HG03135 (cell line): ENCODE results near the gene MRPL33.

Source experiments
- ATAC-seq: cut with Tn5 transposase; IDR thresholded peaks from one replicate; pipeline ENCODE4 v1.9.1; 2021; ENCODE audit warnings: mild to moderate bottlenecking, moderate library complexity; ENCODE audit not compliant: unreplicated experiment

MRPL33 gene

DNA sequence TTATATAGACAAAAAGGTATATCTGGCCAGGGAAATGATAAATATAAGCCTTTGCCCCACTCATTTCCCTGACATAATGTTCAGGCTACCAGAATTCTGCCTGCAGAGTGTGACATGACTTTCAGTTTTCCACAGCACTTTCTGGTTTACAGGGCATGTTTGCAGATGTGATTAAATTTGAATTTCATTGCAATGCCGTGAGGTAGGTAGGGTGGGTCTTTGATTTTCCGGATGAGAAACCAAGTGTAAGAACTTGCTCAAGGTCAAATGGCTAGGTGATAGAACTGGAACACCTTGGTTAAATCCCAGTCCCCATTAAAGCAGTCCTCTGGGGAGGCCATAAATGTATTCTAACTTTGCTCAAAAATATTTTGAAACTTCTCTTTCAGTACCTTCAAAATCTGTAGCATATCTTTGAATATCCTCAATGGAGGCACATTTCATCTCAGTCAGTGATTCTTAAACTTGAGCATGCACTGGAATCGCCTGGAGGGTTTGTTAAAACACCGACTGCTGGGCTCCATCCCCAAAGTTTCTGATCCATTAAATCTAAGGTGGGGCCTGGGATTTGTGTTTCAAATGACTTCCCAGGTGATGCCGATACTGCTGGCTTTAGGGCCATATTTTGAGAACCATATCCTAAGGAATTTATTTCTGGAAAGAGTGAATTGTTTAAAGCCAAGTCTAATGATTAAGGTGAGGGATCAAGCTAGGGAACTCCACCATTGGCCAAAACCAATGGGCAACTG is 35.0 kb downstream of the MRPL33 start:
- ATAC-seq = no peak

DNA sequence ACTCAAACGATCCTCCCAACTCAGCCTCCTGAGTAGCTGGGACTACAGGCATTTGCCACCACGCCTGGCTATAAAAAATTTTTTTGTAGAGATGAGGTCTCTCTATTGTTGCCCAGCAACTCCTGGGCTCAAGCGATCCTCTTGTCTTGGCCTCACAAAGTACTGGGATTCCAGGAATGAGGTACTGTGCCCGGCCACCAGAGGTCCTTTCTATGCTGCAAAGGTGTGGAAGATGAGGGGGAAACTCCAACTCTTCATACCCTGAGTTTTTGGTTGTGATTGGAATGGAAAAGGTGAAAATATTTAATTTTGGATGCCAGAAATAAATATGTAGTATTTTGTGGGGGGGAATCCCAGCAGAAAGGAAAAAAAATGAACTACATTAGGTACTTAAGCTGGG is 36.0 kb downstream of the MRPL33 start:
- ATAC-seq = no peak

DNA sequence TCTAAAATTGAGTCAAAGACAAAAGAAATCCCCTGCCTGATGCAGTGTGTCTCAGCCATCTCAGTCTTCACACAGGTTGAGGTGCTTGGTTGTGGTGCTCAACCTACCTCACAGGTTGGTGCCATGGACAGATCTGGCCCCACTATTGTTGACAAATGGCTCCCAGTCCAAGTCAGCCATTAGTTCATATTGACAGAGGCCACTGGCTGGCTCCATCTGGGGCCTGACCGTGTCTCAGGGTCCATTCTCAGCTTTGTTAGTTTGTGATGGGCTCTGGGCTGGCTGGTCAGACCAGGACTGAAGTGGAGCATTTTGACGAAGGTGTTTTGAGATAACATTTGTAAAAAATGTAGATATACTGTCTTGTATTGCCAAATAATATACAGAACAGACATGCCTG is 36.9 kb downstream of the MRPL33 start:
- no peak for ATAC-seq

DNA sequence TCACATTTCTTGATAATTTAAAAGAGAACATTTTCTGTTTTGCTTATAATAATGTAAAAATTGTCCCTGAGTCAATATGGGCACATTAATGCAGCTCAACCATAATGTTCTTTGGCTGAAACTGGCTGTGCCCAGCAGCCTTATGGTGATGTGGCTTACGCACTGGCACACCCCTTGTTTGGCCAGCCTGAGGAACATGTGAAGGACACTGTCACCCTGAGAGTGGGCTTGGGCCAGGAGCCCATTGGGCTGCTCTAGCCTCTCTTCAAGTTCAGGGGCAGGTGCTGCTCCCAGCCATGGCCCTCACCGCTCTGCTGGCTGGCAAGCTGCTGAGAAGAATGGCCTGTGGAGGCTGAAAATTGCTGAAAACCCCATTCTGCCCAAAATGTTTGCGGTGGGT is 37.5 kb downstream of the MRPL33 start:
- ATAC-seq = no peak

DNA sequence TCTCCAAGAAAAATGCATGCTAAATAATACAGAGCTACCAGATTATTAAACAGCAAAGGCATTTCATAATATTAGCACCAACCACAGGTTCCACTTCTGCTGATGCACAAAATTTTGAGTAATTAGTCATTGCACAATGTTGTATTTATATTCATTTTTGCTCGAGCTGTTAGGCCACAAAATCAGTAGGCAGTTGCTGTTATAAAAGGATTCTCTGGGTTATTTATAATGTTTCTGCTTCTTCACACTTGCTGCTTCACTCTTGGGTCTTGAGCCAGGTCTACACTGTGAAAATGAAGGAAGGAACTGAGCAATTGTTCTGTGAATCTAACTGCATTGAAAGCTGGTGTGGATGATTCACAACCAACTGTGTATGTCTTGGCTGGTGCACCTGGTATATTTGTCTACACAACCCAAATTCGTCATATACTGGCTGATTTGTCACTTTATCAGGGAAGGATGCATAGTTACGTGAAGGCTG is 38.3 kb downstream of the MRPL33 start:
- ATAC-seq = no peak

DNA sequence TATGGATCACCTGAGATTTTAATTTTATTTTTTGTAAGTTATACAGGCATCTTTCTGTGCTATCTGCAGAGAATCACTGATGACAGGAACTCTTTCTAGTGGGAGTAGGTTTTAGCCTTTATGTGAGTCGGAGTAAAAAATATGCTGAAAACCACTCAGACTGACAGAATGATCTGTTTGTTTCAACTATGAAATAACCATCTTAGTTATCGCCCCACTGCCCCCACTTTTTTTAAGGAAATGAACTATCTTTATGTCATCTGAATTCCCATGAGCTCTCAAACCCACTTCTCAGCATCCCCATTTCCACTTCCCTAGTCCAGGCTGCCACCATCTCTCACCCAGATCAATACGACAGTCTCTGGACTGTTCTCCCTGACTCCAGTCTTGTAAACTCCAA is 38.9 kb downstream of the MRPL33 start:
- no peak for ATAC-seq

DNA sequence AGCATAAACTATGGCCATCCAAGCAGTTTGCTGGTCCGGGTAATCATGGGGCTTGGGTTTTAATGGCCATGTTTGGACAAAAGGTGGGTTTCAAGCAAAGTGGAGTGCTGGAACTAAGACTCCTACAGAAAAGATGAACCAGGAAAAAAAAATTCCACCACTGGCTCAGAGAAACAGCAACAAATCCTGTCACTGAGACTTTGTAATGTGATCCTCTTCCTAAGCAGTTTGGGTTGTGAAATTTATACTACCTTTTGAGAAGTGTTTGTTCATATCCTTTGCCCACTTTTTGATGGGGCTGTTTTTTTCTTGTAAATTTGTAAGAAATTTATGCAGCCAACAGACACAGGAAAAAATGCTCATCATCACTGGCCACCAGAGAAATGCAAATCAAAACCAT is 40.2 kb downstream of the MRPL33 start:
- ATAC-seq = no peak

DNA sequence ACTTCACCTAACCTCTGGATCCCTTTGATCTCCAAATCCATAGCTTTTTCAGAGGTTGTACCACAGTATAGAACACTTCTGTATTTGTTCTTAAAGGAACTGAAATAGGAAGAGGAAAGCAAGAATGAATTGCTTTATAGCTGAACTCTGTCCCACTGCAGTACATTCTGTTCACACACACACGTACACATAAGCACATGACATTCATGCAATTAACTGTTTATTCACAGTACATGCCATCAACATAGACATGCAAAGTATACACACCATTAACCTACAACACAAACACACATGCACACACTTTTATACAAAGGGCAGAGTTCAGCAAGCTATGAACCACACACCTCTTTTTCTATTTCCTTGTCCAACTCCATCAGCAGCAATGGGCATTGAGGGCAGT is 43.2 kb downstream of the MRPL33 start:
- ATAC-seq = no peak

DNA sequence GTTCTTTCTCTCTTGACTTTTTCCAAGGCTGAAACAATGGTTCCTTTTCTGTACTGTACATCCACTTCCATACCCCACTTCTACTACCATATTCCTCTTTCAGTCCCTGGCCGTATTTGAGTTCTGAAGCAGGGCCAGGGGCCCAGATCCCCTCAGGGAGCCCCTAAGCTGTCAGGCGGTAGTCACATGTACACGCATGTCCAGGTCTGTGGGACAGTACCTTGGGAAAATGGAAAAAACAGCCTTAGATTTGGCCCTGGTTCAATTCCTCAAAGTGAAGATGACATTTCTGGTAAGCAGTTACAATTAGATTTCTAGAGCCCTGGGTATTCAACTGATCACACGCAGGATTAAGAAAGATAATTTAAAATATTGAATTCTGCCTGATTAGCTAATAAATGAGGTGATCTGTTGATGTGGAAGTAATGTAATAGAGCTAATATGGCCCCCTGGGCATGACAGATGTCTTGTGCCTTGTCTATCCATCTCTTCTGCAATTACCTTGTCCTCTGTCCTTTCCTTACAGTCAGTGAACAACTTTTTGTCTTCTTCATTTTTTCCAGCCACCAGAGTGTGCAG is 44.4 kb downstream of the MRPL33 start:
- no peak for ATAC-seq

DNA sequence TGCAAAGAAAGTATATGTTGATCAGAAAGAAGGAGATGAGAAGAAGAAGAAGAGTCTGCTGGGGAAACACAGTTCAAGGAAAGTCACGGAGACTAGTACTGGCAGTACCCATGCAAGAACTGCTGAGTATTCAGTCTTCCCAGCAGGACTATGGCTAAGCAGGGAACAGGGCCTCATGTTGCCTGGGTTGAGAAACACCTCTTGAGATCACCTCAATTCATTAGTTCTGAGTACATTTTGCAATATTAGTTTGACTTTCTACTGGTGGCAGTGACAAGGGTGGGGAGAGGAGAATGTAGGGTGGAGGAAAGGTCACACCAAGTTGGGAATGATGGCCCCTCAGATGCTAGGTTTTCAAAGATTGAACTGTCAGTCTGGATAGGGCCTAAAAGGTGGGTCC is 50.5 kb downstream of the MRPL33 start:
- no peak for ATAC-seq

DNA sequence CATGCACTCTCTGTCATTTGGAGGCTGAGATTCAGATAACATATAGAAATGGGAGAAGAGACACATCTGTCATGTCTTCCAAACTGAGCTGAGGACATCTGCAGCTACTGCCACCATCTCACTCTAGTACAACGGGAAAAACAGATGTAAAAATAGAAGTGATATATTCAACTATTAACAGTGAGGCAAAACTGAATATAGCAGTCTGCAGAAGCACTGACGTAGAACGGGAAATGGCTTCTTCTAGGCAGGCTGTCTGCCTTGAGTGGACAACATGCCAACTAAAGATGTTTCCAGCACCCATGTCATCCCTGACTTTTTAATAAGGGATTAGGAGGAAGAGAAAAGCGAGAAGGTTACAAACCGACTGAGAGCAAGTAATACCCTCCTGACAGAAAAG is 51.6 kb downstream of the MRPL33 start:
- no peak for ATAC-seq

DNA sequence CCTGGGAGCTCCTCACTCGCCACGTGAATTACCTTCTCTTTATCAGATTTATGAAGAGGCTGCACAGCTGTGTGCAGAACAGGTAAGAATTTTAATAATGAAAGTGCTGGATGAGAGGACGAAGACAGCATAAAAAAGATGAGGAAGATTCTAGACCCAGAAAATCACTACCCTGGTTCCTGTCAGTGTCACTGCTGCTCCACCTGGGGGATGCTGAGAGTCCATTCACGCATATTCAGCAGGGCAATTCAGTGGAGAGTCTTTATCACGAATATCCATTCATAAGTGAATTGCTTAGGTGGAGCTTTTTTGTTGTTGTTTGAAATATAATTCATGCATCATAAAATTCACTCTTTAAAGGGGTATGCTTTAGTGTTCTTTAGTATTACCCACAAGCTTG is 52.0 kb downstream of the MRPL33 start:
- ATAC-seq = no peak

DNA sequence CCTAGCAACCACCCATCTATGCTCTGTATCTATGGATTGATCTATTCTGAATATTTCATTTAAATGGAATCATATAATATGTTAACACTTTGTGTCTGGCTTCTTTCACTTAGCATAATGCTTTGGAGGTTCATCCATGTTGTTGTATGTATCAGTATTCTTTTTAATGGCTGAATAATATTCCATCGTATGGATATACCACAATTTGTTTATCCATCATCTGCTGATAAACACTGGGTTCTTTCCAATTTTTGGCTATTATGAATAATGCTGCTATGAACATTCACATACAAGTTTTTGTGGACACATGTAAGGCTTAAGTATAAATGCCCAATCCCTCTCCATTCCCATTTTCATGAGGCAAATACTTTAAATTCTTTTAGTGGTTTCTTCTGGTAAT is 52.9 kb downstream of the MRPL33 start:
- ATAC-seq = no peak

DNA sequence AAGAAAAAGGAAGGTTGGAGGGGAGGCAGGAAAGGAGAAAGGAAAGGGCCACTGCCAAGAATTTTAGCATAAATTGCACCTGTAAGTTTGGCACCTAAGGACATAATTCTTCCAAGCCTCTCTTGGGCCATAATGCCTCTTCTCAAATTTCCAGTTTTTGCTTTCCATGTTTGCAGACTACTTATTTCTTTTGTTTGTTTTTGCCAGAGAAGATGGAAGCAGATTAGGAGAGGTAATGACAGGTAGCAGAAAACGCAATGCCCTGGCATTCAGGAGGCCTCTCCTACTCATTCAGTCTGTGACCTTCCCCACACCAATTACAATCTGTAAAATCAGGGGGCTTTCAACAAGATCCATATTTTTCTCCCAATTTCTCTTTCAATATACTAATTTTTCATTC is 56.8 kb downstream of the MRPL33 start:
- ATAC-seq = no peak
